ENCODE data around the gene MIER2.

The MIER2 gene

GRCh38 chr19:306151-306900, 38.3 kb downstream of the MIER2 start:
- Histone ChIP-seq H3K4me1 (ENCODE audit: control insufficient read depth, insufficient read depth, low read length) (no peaks in the 10 kb centered on the region), H3K9me3 (ENCODE audit: control insufficient read depth, insufficient read depth, low read depth, low read length) (no peaks in the 10 kb centered on the region), H3K27ac (ENCODE audit: extremely low read depth, low read depth, low read length) (no peak overlapping the region), H3K36me3 (ENCODE audit: control insufficient read depth in 2 of 2, insufficient read depth in 1 of 2, low read length in 2 of 2) (peaks cover 0 to 61% of the 10 kb centered on the region in 2 experiments; a peak in 1 of 3 replicates), H3K4me3 (ENCODE audit: low read depth, low read length) (no peak overlapping the region)
- ChIA-PET POLR2A (no interaction called here), CTCF (interaction anchor here (0.5 kb wide), 1 partner anchor 11 kb away, joined by 5 read pairs; no protein-coding TSS in a partner anchor)
- TF ChIP-seq ZFP41 (tag by site-specific recombination; IDR thresholded peaks at IDR 0.05; ENCODE audit: borderline replicate concordance): no peak
- no peak for TF ChIP-seq ZNF404 (tag by site-specific recombination; IDR thresholded peaks at IDR 0.05)
- TF ChIP-seq ELK4 (IDR thresholded peaks at IDR 0.05; ENCODE audit: borderline replicate concordance, low read depth, low read length): no peak
- no peak for TF ChIP-seq ZSCAN4 (tag by site-specific recombination; IDR thresholded peaks at IDR 0.05)
- no peak for TF ChIP-seq ZNF629 (tag by site-specific recombination; IDR thresholded peaks at IDR 0.05)
- TF ChIP-seq ZNF501 (tag by site-specific recombination; IDR thresholded peaks at IDR 0.05): no peak
- TF ChIP-seq ZNF140 (tag by site-specific recombination; IDR thresholded peaks at IDR 0.05): no peak

GRCh38 chr19:305240-306150, 39.1 kb downstream of the MIER2 start:
- H3K4me1 ChIP-seq (ENCODE audit: control insufficient read depth, insufficient read depth, low read length): no peaks in the 10 kb centered on the region
- H3K27ac ChIP-seq (ENCODE audit: extremely low read depth, low read depth, low read length): no peak overlapping the region
- TF ChIP-seq IKZF3 (tag by site-specific recombination; IDR thresholded peaks at IDR 0.05) (no peak), ZNF785 (tag by site-specific recombination; IDR thresholded peaks at IDR 0.05) (no peak), ZNF610 (tag by site-specific recombination; IDR thresholded peaks at IDR 0.05; ENCODE audit: borderline replicate concordance) (no peak), ZNF521 (tag by site-specific recombination; IDR thresholded peaks at IDR 0.05) (no peak), FEZF1 (tag by site-specific recombination; IDR thresholded peaks at IDR 0.05) (no peak), KLF17 (tag by site-specific recombination; IDR thresholded peaks at IDR 0.05) (no peak), RBAK (tag by site-specific recombination; IDR thresholded peaks at IDR 0.05) (no peak), ZSCAN4 (tag by site-specific recombination; IDR thresholded peaks at IDR 0.05) (no peak), ZNF600 (tag by site-specific recombination; IDR thresholded peaks at IDR 0.05) (no peak), ZNF184 (tag by site-specific recombination; IDR thresholded peaks at IDR 0.05) (no peak), ZNF146 (tag by site-specific recombination; IDR thresholded peaks at IDR 0.05) (no peak), SP3 (tag by site-specific recombination; IDR thresholded peaks at IDR 0.05) (no peak), REPIN1 (tag by site-specific recombination; IDR thresholded peaks at IDR 0.05; ENCODE audit: low read depth) (no peak)
- CTCF ChIA-PET: interaction anchor here (1.4 kb wide), 1 partner anchor 10 kb away, joined by 4 read pairs; no protein-coding TSS in a partner anchor
- H3K4me3 ChIP-seq (ENCODE audit: low read depth, low read length): no peak overlapping the region
- H3K9me3 ChIP-seq (ENCODE audit: control insufficient read depth, insufficient read depth, low read depth, low read length): no peaks in the 10 kb centered on the region
- POLR2A ChIA-PET: no interaction called here
- H3K36me3 ChIP-seq (ENCODE audit: control insufficient read depth in 2 of 2, insufficient read depth in 1 of 2, low read length in 2 of 2): peaks cover 0 to 52% of the 10 kb centered on the region in 2 experiments; a peak in 1 of 3 replicates

All from HEK293 (cell line).